Measurements from ENCODE around the gene HMGA1.
"Not testable (repeated sequence)": the region's sequence is repeated elsewhere in the genome, so short reads cannot be mapped to it uniquely, and the experiment has no call there.

DNA sequence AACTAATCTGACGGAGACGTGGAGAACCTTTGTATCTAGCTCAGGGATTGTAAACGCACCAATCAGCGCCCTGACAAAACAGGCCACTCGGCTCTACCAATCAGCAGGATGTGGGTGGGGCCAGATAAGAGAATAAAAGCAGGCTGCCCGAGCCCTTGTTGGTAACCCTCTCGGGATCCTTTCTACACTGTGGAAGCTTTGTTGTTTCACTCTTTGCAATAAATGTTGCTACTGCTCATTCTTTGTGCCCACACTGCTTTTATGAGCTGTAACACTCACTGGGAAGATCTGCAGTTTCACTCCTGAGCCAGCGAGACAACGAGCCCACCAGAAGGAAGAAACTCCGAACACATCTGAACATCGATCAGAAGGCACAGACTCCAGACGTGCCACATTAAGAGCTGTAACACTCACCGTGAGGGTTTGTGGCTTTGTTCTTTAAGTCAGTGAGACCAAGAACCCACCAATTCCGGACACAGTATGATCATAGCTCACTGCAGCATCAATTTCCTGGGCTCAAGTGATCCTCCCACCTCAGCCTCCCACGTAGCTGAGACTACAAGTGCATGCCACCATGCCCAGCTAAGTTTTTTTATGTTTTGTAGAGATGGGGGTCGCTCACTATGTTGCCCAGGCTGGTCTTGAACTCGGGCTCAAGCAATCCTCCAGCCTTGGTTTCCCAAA lies 33.1 kb downstream of the HMGA1 start:
- not testable (repeated sequence) for TF ChIP-seq EP300 (IDR thresholded peaks at IDR 0.05)
- TF ChIP-seq, protein P1, sequence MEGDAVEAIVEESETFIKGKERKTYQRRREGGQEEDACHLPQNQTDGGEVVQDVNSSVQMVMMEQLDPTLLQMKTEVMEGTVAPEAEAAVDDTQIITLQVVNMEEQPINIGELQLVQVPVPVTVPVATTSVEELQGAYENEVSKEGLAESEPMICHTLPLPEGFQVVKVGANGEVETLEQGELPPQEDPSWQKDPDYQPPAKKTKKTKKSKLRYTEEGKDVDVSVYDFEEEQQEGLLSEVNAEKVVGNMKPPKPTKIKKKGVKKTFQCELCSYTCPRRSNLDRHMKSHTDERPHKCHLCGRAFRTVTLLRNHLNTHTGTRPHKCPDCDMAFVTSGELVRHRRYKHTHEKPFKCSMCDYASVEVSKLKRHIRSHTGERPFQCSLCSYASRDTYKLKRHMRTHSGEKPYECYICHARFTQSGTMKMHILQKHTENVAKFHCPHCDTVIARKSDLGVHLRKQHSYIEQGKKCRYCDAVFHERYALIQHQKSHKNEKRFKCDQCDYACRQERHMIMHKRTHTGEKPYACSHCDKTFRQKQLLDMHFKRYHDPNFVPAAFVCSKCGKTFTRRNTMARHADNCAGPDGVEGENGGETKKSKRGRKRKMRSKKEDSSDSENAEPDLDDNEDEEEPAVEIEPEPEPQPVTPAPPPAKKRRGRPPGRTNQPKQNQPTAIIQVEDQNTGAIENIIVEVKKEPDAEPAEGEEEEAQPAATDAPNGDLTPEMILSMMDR (IDR thresholded peaks at IDR 0.05), result not testable (repeated sequence)

Measured in suprapubic skin (tissue), 3 donors.